Measurements from ENCODE around the gene AIG1. TPM values are rescaled to one million over a fixed set of nuclear protein-coding genes. Genes with fewer than 3 reads are reported as not detected.

Gene AIG1
- total and polyA plus RNA-seq, 2 of the 4 experiments (the other 2 are of a cell fraction): 21.3 to 27.1 TPM

GRCh38 chr6:143109196-143109595 is 48.5 kb downstream of the AIG1 start:
- in situ Hi-C loops (cut with MboI; ENCODE audit: low sequenced_read_pairs): no loop called here
- ATAC-seq (ENCODE audit: low read depth): no peak
- Histone ChIP-seq H4K20me1 (ENCODE audit: insufficient read depth, low read length) (no peaks in the 10 kb centered on the region), H2BK5ac (ENCODE audit: low read depth, low read length, poor library complexity, severe bottlenecking) (no peak overlapping the region), H2BK120ac (ENCODE audit: low read depth, low read length) (no peak overlapping the region), H3K9me1 (ENCODE audit: insufficient read depth, low read length) (no peaks in the 10 kb centered on the region; the same call in 1 of the 2 replicates), H2AK9ac (replicated peaks; ENCODE audit: low read depth, low read length, poor library complexity) (no peak overlapping the region), H3K9me3 (ENCODE audit: control insufficient read depth, insufficient read depth, low read length) (no peaks in the 10 kb centered on the region), H3K27me3 (ENCODE audit: control insufficient read depth, insufficient read depth, low read length) (no peaks in the 10 kb centered on the region), H4K5ac (ENCODE audit: low read depth, low read length) (no peak overlapping the region), H2AFZ (replicated peaks; ENCODE audit: low read length, poor library complexity) (no peak overlapping the region), H3K4me3 (ENCODE audit: insufficient read depth, low read depth, low read length) (no peak overlapping the region), H3K4me2 (ENCODE audit: low read depth, low read length) (no peak overlapping the region), H3K27ac (ENCODE audit: insufficient read depth, low read length) (no peak overlapping the region), H3K9ac (ENCODE audit: low read depth, low read length) (no peak overlapping the region), H2BK15ac (ENCODE audit: low read depth, low read length) (no peak overlapping the region), H2BK20ac (ENCODE audit: low read depth, low read length) (no peak overlapping the region), H3K23ac (ENCODE audit: low read depth, low read length) (no peak overlapping the region), H2AK5ac (ENCODE audit: low read depth, low read length) (no peak overlapping the region), H3K14ac (replicated peaks; ENCODE audit: low read depth, low read length) (no peak overlapping the region), H3K56ac (ENCODE audit: extremely low read depth, insufficient read depth, low read length) (no peak overlapping the region), H3K4ac (ENCODE audit: low read depth, low read length) (no peak overlapping the region), H3K36me3 (ENCODE audit: control insufficient read depth, insufficient read depth, low read length) (no peaks in the 10 kb centered on the region), H4K8ac (ENCODE audit: low read depth in 2 of 2, low read length in 2 of 2) (no peak overlapping the region), H3K4me1 (ENCODE audit: control insufficient read depth, insufficient read depth, low read length) (peaks cover 11% of the 10 kb centered on the region), H4K91ac (ENCODE audit: insufficient read depth, low read depth, low read length) (no peak overlapping the region), H3K18ac (ENCODE audit: low read depth, low read length) (no peak overlapping the region), H3K79me1 (ENCODE audit: low read depth in 1 of 2, low read length in 2 of 2) (peaks cover 0 to 6% of the 10 kb centered on the region in 2 experiments; a peak in 1 of 4 replicates)
- CTCF ChIA-PET: no interaction called here
- dilution Hi-C loops (cut with HindIII; ENCODE audit: low sequenced_read_pairs, unreplicated experiment): no loop called here
- TF ChIP-seq ELK1 (IDR thresholded peaks at IDR 0.05; ENCODE audit: borderline replicate concordance, low read depth, low read length) (no peak), RFX5 (IDR thresholded peaks at IDR 0.05; ENCODE audit: low read depth, low read length) (no peak), CHD1 (IDR thresholded peaks at IDR 0.05; ENCODE audit: low read depth, low read length) (no peak), SMC3 (IDR thresholded peaks at IDR 0.05; ENCODE audit: low read depth, low read length) (no peak), FOS (IDR thresholded peaks at IDR 0.05; ENCODE audit: low read depth, low read length) (no peak), CEBPB (IDR thresholded peaks at IDR 0.05; ENCODE audit: low read depth, low read length) (no peak)
- TF ChIP-seq, protein P1, sequence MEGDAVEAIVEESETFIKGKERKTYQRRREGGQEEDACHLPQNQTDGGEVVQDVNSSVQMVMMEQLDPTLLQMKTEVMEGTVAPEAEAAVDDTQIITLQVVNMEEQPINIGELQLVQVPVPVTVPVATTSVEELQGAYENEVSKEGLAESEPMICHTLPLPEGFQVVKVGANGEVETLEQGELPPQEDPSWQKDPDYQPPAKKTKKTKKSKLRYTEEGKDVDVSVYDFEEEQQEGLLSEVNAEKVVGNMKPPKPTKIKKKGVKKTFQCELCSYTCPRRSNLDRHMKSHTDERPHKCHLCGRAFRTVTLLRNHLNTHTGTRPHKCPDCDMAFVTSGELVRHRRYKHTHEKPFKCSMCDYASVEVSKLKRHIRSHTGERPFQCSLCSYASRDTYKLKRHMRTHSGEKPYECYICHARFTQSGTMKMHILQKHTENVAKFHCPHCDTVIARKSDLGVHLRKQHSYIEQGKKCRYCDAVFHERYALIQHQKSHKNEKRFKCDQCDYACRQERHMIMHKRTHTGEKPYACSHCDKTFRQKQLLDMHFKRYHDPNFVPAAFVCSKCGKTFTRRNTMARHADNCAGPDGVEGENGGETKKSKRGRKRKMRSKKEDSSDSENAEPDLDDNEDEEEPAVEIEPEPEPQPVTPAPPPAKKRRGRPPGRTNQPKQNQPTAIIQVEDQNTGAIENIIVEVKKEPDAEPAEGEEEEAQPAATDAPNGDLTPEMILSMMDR (conservative IDR thresholded peaks at IDR 0.05; ENCODE audit: low read depth, low read length): no peak
- intact Hi-C loops (cut with micrococcal nuclease): no loop called here
- BruUV-seq (replicated peaks): no TSS peak
- DNase-seq: no peak
- POLR2A ChIA-PET (ENCODE audit: unreplicated experiment): no interaction called here
- no CpG with 5 or more reads among the region's 4 CpGs for WGBS, 2 experiments (ENCODE audit: extremely low coverage in 2 of 2, insufficient read length in 1 of 2)
